Heart left ventricle (tissue), 16 donors: ENCODE measurements around the gene NAP1L4. TPM values are rescaled to one million over a fixed set of nuclear protein-coding genes. Genes with fewer than 3 reads are reported as not detected.
A peak's percentile ranks its signal among the peaks of the same experiment; 100 is the strongest.

Source experiments
- ATAC-seq, 4 donors: fragments of 200-7000 bp; cut with Tn5 transposase; one replicate each; pipeline ENCODE4 v1.9.1; 2020 to 2022; ENCODE audit warnings: moderate library complexity in 4 of 4, mild to moderate bottlenecking in 3 of 4, moderate number of reproducible peaks in 1 of 4
- DNase-seq, 5 donors: peaks; one replicate each; pipeline ENCODE4 v3.0.0-alpha.2; 2020
- H3K27ac ChIP-seq, 12 donors: fragments of 200-600 bp; sonication (generic) in 4 of 12; one replicate each; pipeline versions ENCODE4 v1.5.0 to v1.8.0; 2016 to 2022; ENCODE audit warnings: mild to moderate bottlenecking in 2 of 12
- H3K27me3 ChIP-seq, 9 donors: fragments of 200-600 bp; sonication (generic) in 2 of 9; one replicate each; pipeline versions ENCODE4 v1.5.1 to v1.8.0; 2016 to 2022; ENCODE audit warnings: mild to moderate bottlenecking in 3 of 9
- H3K36me3 ChIP-seq, 9 donors: fragments of 200-600 bp; sonication (generic) in 2 of 9; one replicate each; pipeline versions ENCODE4 v1.5.0 to v1.8.0; 2018 to 2022; ENCODE audit warnings: mild to moderate bottlenecking in 2 of 9
- H3K4me1 ChIP-seq, 12 donors: fragments of 200-600 bp; sonication (generic) in 4 of 12; one replicate each; pipeline versions ENCODE4 v1.5.0 to v1.8.0; 2016 to 2022; ENCODE audit warnings: mild to moderate bottlenecking in 3 of 12
- H3K4me3 ChIP-seq, 12 donors: fragments of 200-600 bp; sonication (generic) in 4 of 12; one replicate each; pipeline versions ENCODE4 v1.5.0 to v1.8.0; 2017 to 2022; ENCODE audit warnings: mild to moderate bottlenecking in 9 of 12, moderate library complexity in 4 of 12
- H3K9me3 ChIP-seq, 12 donors: fragments of 200-600 bp; sonication (generic) in 4 of 12; one replicate each; pipeline versions ENCODE4 v1.5.0 to v1.8.0; 2016 to 2022; ENCODE audit warnings: mild to moderate bottlenecking in 1 of 12
- POLR2A ChIP-seq, 2 donors: fragments of 450-650 bp; IDR thresholded peaks; one replicate each; pipeline ENCODE4 v1.6.1; 2017; ENCODE audit warnings: antibody characterized with exemption in 2 of 2, mild to moderate bottlenecking in 2 of 2, moderate library complexity in 2 of 2
- WGBS, 4 donors: extraction: QIAGEN DNeasy Blood & Tissue Kit in 2 of 4; methylation state at CpG; one replicate each; pipeline versions ENCODE4 v1.1.5 to v1.1.7; 2013 to 2018; 5-methylcytosine and 5-hydroxymethylcytosine counted together
- intact Hi-C, 10 donors: fragments of 100-400 bp; cut with DNase I; formaldehyde crosslinking; loops; one replicate each; pipeline versions ENCODE4 v1.11.1 to v1.14.2; 2022
- polyA plus RNA-seq, 2 donors: library from polyadenylated mRNA; stranded (reverse); fragments of 200-250 nt; gene quantifications; one replicate each; pipeline ENCODE4 v1.2.3, GENCODE V29; 2013
- total RNA-seq, 9 donors: library from RNA; depleted of rRNA in 2 of 9; stranded (reverse); fragments of >200 nt in 2 of 9; fragmentation: NEBNext Ultra II Directional in 3 of 9; extraction: Animal tissue kit (Norgen Biotek cat#: 25700) in 3 of 9; gene quantifications; one replicate each; pipeline versions ENCODE4 v1.1.0 to v1.2.4, GENCODE V29; 2016 to 2023
- TF ChIP-seq, protein P1 (sequence below), 12 donors: fragments of 200-600 bp; sonication (generic) in 4 of 12; IDR thresholded peaks; one replicate each; pipeline versions ENCODE4 v1.5.0 to v1.8.0; 2018 to 2022; ENCODE audit warnings: antibody characterized with exemption in 12 of 12, mild to moderate bottlenecking in 5 of 12
- donor health status: ischemic (EF 13 %, LVEDD 7.1; RV severe dilation, severe dysfunction).
- donor health status: healthy with polysubstance abuse.
- donor health status: DM: no; HTN: yes; CAD: no.
- donor health status: DM: no; HTN: no; CAD: no.
- donor health status: ischemic (EF 25% LVEDD 6.9; RV normal size, moderate dysfunction).
- donor health status: ischemic (EF 25% LVEDD 5.7; RV mildly dilated, moderate dysfunction).
- donor health status: healthy.
- donor health status: DM: yes; HTN: yes; CAD: no.
- donor health status: ischemic (EF 35%, LVEDD 5.7; RV mildly dilated, moderate dysfunction).
- donor health status: nonischemic (EF 11% LVEDD 7.7; RV severe dilation, severe dysfunction).
- donor health status: DM: yes; HTN: yes; CAD: no.
- donor health status: PGD.
- donor health status: ischemic (EF 29% LVEDD 5.4; RV normal size, mild dysfunction).
- donor health status: nonischemic (EF 23%, LVEDD 6.1; RV moderate dilation, normal function).

The NAP1L4 gene
- total and polyA plus RNA-seq, 11 donors, result 119 to 216 (median 167) TPM

- Histone ChIP-seq H3K27me3 (no peaks in the 10 kb centered on the region), H3K4me3 (no peak overlapping the region), H3K9me3 (no peaks in the 10 kb centered on the region), H3K27ac (no peak overlapping the region), H3K4me1 (peaks cover 0 to 34% (median 2%) of the 10 kb centered on the region in 12 donors), H3K36me3 (peaks cover 0 to 100% (median 97%) of the 10 kb centered on the region in 9 donors)
- WGBS, 4 donors, result 82 to 87% (median 85%) methylated on average over 6 of the region's 6 CpGs
- no peak for TF ChIP-seq POLR2A (IDR thresholded peaks at IDR 0.05)
- no peak for DNase-seq
- ATAC-seq, result no peak
- intact Hi-C loops, result no loop called here
Measured at GRCh38 chr11:2955906-2956476, 36.1 kb downstream of the NAP1L4 start.

DNA sequence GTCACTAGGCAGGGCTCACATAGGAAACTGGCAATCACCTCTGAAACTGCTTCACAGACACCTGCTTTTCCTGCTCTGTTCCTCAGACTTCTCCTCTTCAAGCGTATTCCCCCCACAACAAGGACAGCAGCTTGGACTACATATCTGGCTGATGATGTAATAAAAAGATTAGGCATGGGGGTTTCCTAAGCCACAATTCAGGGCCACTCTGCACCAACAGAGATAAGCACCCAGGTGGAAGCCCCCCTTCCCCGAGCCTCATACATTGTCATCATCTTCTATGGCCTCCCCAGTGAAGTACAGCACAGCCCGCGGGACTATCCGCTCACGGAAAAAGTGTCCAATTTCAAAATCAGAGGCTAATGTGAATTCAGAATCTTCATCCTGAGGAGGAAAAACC lies 37.9 kb downstream of the NAP1L4 start:
- TF ChIP-seq, protein P1, sequence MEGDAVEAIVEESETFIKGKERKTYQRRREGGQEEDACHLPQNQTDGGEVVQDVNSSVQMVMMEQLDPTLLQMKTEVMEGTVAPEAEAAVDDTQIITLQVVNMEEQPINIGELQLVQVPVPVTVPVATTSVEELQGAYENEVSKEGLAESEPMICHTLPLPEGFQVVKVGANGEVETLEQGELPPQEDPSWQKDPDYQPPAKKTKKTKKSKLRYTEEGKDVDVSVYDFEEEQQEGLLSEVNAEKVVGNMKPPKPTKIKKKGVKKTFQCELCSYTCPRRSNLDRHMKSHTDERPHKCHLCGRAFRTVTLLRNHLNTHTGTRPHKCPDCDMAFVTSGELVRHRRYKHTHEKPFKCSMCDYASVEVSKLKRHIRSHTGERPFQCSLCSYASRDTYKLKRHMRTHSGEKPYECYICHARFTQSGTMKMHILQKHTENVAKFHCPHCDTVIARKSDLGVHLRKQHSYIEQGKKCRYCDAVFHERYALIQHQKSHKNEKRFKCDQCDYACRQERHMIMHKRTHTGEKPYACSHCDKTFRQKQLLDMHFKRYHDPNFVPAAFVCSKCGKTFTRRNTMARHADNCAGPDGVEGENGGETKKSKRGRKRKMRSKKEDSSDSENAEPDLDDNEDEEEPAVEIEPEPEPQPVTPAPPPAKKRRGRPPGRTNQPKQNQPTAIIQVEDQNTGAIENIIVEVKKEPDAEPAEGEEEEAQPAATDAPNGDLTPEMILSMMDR (IDR thresholded peaks at IDR 0.05), result no peak
- no peak for TF ChIP-seq POLR2A (IDR thresholded peaks at IDR 0.05)
- Histone ChIP-seq H3K4me3 (no peak overlapping the region), H3K27ac (no peak overlapping the region), H3K4me1 (peaks cover 0 to 36% (median under 1%) of the 10 kb centered on the region in 12 donors), H3K36me3 (peaks cover 0 to 100% (median 100%) of the 10 kb centered on the region in 9 donors), H3K9me3 (no peaks in the 10 kb centered on the region), H3K27me3 (no peaks in the 10 kb centered on the region)
- intact Hi-C loops, result no loop called here
- ATAC-seq (no peak), DNase-seq (no peak)
- WGBS, 4 donors, result 80 to 88% (median 84%) methylated on average over 6 of the region's 6 CpGs

GRCh38 chr11:2952290-2952689 lies 39.8 kb downstream of the NAP1L4 start:
- peaks cover 0 to 25% (median 0%) of the 10 kb centered on the region in 12 donors for H3K4me1 ChIP-seq
- no peak for ATAC-seq
- 63 to 77% (median 69%) methylated on average over 6 of the region's 6 CpGs for WGBS, 4 donors
- H3K36me3 ChIP-seq, result peaks cover 0 to 100% (median 97%) of the 10 kb centered on the region in 9 donors
- no peak overlapping the region for H3K27ac ChIP-seq
- intact Hi-C loops, result no loop called here
- no peak overlapping the region for H3K4me3 ChIP-seq
- H3K9me3 ChIP-seq, result no peaks in the 10 kb centered on the region
- no peaks in the 10 kb centered on the region for H3K27me3 ChIP-seq
- no peak for DNase-seq
- no peak for TF ChIP-seq POLR2A (IDR thresholded peaks at IDR 0.05)
- TF ChIP-seq, protein P1 (IDR thresholded peaks at IDR 0.05), result no peak

DNA sequence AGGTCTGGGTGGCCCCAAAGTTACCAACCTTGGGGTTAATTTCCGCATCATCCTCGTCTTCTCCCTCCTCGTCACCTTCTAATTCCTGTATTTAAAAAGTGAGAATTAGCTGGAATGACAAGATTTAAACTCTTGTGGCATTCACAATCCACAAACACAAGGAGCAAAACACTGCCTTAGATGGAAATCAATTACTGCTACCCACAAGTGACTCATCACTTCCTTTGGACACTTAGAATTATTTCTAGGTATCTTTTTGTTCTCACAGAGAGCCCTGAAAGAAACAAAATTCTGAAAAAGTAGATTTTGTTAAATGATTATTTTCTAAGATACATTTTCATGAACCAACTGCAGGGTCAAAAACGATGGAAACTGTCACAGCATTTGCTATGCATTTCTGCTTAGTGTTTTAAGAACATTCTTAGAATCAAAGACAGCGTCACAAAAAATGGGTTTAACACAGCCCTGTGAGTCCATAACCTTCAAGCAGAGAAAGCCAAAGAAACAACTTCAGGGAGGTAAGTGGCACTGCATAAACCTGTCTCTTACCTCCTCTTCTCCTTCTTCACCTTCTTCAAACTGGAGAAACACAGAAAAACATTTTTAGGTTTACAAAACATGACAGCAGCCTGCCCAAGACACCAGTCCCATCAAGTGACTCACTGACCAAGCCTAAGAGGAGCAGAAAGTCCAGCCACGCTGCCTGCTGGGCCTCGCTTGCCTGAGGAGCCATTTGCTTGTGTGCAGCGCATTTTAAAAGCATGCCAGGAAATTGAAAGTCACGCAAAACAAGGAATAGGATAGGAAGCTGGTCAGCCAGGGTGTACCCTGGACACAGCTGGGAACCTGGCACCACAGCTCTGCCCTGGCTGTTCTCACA lies 40.7 kb downstream of the NAP1L4 start:
- ATAC-seq, result no peak
- no peak for TF ChIP-seq POLR2A (IDR thresholded peaks at IDR 0.05)
- TF ChIP-seq, protein P1 (IDR thresholded peaks at IDR 0.05), result no peak
- no peak overlapping the region for H3K4me3 ChIP-seq
- H3K27me3 ChIP-seq, result no peaks in the 10 kb centered on the region
- no peaks in the 10 kb centered on the region for H3K9me3 ChIP-seq
- peak overlapping the region in 1 of 12 donors; percentile 33 for H3K27ac ChIP-seq
- peaks cover 0 to 33% (median 3%) of the 10 kb centered on the region in 12 donors for H3K4me1 ChIP-seq
- intact Hi-C loops, result no loop called here
- peaks cover 0 to 100% (median 90%) of the 10 kb centered on the region in 9 donors for H3K36me3 ChIP-seq
- DNase-seq, result no peak
- 83 to 88% (median 85%) methylated on average over 9 of the region's 9 CpGs for WGBS, 4 donors
